ENCODE results near the gene TUBB2A.
"Not testable (repeated sequence)": the region's sequence is repeated elsewhere in the genome, so short reads cannot be mapped to it uniquely, and the experiment has no call there.

Gene TUBB2A

GRCh38 chr6:3157131-3157933, at the start of gene TUBB2A:
TUBB2A (minus strand) TSS chr6:3157544; CDS start chr6:3157463, 81 bp downstream.
- no peak for DNase-seq (ENCODE audit: low read depth)

- DNase-seq (ENCODE audit: low read depth), result no peak
Observed at GRCh38 chr6:3206339-3207015, 49.1 kb upstream of the TUBB2A start.

DNA sequence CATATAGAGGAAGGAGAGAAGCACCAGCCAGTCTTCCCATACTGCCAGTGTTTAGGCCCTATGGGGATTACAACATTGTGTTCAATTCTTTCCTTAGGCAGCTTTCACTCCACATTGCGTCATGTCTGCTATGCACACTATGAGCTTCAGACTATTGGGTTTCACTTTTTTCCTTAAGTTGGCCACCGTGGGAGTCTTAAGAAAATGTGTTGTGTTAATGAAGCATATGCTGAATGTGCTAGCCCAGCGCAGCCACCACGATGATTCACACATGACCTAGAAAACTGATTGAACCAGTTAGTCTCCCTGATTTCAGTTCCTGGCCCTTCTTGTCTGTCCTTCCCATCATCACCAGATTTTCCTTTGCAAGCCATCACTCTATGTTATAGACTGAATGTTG, 48.6 kb upstream of the TUBB2A start:
- peak; percentile 92 for DNase-seq (ENCODE audit: low read depth)

DNA sequence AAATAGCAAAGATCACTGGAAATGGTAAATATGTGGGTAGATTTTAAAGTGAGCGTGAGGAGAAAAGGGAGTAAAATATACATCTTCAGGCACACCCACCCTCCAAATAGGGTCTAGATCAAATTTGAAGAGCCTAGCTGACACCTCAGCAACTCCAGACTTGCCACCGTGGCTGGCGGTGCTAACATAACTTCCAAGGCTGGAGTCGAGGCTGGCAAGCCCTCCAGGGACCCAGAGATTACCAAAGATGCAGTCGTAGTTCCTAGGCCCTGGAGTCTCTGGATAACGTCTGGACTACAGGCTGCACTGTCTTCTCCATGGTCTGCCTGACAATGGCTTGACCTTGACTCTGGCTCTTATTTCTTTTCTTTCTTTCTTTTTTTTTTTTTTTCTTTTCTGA, 47.6 kb upstream of the TUBB2A start:
- no peak for DNase-seq (ENCODE audit: low read depth)

- DNase-seq (ENCODE audit: low read depth), result peak; percentile 81
Observed at GRCh38 chr6:3202999-3203696, 45.8 kb upstream of the TUBB2A start.

DNA sequence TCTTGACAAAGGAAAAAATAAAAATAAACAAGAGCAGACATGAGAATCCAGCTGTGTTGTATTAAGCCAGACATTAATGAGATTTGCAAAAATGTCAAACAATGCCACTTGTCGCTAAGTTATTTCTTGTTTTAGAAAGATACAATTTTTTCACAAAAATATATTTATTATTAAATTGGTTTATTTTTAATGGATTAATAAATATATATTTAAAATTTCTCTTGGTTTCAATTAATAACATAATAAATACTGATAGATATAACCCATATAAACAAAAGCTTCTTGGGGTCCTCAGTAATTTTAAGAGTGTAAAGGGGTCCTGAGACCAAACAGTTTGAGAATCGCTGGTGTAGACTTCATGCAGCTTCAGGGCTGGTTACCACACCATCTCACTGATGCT, 44.0 kb upstream of the TUBB2A start:
- DNase-seq (ENCODE audit: low read depth), result no peak

- DNase-seq (ENCODE audit: low read depth), result no peak
Observed at GRCh38 chr6:3200682-3201081, 43.3 kb upstream of the TUBB2A start.

GRCh38 chr6:3199382-3199781, 42.0 kb upstream of the TUBB2A start:
- DNase-seq (ENCODE audit: low read depth), result no peak

DNA sequence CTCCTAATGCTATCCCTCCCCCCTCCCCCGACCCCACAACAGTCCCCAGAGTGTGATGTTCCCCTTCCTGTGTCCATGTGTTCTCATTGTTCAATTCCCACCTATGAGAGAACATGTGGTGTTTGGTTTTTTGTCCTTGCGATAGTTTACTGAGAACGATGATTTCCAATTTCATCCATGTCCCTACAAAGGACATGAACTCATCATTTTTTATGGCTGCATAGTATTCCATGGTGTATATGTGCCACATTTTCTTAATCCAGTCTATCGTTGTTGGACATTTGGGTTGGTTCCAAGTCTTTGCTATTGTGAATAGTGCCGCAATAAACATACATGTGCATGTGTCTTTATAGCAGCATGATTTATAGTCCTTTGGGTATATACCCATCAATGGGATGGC, 40.4 kb upstream of the TUBB2A start:
- not testable (repeated sequence) for DNase-seq (ENCODE audit: low read depth)

DNA sequence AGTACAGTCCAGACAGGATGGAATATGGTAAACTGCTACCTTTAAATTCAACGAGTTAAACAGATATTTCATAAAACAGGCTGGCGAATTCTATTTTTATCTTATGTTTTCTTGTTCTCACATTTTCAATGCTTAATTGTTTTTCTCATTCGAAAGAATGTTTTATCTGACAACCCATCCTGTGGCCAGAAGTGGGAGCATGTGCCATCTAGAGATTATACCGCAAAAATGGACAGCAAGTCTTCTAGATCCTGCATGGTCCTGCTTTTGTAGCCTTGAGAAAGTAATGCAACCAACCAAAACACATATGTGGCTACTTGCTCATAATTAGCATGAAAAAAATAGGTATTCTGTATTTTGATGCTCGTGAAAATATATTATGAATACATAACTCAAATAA, 39.4 kb upstream of the TUBB2A start:
- DNase-seq (ENCODE audit: low read depth), result no peak

DNA sequence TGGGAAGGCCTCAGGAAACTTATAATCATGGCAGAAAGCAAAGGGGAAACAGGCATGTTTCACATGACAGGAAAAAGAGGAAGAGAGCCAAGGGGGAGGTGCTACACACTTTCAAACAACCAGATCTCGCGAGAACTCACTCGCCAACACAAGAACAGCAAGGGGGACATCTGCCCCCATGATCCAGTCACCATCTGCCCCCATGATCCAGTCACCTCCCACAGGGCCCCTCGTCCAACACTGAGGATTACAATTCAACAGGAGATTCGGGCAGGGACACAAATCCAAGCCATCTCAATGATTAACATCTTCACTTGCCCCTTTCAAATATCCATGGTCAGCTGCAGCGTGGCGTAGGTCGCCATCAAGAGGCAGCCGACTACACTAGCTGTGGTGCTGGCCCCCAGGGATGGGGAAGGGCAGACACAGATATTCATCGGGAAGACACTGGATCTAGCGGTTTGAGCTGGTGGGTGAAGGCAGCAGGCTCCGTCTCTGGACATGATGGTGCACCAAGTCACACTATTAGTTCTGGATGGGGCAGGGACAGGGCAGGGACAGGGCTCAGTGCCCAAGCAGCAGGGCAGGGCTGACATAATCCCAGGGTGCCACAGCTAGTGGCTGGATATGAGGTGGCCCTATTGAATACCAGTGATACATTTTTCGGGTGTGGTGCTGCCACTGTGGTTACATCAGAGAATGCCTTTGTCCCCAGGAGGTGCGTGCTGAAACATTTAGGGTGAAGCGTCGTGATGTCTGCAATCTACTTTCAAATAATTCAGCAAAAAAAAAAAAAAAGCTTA, 38.6 kb upstream of the TUBB2A start:
- no peak for DNase-seq (ENCODE audit: low read depth)

DNA sequence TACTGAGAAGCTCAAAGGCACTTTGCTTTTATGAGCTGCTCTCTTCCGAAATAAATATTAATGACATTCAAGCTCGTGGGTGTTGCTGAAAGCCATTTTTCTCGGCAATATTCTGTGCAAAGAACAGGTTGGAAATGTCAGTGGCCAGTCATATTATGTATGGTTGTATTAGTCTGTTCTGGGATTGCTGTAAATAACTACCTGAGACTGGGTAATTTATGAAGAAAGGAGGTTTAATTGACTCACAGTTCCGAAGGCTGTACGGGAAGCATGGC, 38.0 kb upstream of the TUBB2A start:
- DNase-seq (ENCODE audit: low read depth), result no peak

DNA sequence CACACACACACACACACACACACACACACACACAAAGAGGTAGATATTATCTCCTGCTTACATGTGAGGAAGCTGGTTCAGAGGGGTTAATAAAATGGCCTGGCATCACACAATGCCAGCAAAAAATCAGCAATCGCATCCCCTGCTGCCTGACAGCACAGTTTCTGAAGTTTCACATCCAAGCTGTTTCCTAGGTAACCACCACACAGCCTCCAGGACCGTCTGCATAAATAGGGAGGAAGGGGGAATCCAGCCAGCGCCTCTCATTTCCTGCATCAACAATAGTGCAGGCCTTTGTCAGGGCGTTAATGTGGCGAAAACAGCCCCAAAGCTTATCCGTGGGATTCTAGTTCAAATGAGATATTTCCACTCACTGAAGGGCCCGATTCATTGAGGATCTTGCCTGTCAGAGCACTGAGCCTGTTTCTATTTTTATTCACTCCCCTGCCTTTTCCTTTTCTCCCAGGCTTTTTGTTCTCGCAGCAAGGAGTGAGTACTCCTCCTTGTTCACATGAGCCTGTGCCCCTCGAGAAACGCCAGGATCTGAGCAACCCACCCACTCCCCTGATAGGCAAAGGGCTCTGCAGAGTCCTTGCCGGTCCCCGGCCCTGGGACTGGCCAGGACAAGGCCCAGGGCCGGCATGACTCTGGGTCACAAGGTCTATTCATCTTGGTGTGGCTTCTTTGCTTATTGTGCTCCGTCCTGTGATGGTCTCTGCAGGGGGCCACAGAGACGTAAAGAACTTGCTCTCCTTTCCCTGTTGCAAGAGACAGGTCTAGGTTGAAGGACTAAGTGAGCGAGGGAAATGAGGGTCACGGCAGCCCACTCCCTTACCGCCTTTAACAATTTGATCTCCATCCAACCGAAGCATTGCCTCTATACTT, 37.4 kb upstream of the TUBB2A start:
- no peak for DNase-seq (ENCODE audit: low read depth)

GRCh38 chr6:3193102-3193849, 35.9 kb upstream of the TUBB2A start:
- no peak for DNase-seq (ENCODE audit: low read depth)

DNA sequence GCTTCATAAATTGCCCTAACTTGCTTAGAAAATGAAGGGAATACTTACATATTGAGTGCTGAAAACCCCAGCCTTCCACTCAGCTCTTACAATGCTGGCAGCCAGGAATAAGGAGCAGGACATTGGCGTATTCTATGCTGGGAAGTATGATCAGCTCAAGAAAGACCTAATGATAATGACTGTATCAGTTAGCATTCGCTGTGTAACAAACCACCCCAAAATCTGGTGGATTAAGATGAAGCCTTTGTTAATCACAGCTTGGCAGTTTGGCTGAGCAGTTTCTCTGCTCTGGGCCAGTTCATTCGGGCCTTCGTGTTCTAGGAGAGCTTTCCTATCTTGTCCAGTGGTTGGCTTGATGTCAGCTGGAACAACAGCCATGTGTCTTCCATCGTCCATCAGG, 33.4 kb upstream of the TUBB2A start:
- DNase-seq (ENCODE audit: low read depth), result no peak

DNA sequence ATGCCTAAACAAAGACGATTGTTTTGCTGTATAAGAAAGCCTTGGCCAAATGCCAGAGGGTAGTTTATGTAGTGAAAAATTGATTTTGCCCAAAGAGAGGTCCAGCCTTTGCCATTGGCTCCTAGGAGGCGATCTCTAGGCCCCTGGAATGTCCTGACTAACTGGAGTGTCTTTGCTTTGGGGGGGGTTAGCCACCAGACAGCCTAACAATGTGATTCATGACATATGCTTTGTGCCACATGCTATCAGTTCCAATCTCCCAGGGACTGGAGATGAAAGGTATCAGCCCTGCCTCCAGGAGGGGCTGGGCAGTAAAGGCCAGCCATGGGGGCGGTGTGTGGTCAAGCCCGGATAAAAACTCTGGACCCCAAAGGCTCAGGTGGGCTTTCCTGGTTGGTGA, 32.7 kb upstream of the TUBB2A start:
- DNase-seq (ENCODE audit: low read depth), result no peak

DNA sequence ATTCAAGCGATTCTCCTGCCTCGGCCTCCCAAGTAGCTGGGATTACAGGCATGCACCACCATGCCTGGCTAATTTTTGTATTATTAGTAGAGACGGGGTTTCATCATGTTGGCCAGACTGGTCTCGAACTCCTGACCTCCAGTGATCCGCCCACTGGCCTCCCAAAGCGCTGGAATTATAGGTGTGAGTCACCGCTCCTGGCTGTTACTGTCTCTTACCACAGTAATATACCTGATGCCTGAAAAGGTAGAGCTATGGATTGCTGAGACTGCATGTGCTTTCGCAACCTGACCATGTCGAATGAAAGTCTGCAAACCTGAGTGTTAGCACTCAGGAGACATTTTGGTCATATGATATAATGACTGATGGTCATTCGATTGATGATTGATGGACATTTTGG, 31.8 kb upstream of the TUBB2A start:
- DNase-seq (ENCODE audit: low read depth), result not testable (repeated sequence)

GRCh38 chr6:3188262-3188661, 30.9 kb upstream of the TUBB2A start:
- DNase-seq (ENCODE audit: low read depth), result no peak

GRCh38 chr6:3186974-3187382, 29.6 kb upstream of the TUBB2A start:
- DNase-seq (ENCODE audit: low read depth), result no peak

DNA sequence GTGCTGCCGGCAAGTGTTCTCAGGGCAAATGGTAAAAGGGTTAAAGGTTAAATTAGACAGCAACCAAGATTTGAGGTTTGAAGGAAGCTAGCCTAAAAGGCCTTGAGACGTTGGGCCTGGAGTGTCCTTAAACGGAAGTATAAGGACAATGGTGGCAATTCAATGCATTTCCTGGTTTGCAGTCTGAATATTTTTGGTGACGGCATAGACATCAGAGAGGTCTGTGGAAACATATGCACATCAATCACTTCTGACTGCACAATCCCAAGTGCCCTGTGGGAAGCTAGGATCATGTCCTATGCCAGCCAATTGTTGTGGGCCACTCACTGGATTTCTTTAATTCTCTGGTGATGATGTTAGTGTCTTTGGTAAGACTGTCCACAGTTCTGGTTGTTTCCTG, 25.7 kb upstream of the TUBB2A start:
- no peak for DNase-seq (ENCODE audit: low read depth)

- no peak for DNase-seq (ENCODE audit: low read depth)
Observed at GRCh38 chr6:3181105-3181504, 23.8 kb upstream of the TUBB2A start.

All from non-pigmented ciliary epithelial cell (primary cell).